Body of pancreas (tissue), 4 donors: ENCODE measurements around the gene MAN2A1.

Source experiments
- POLR2A ChIP-seq, 3 donors: fragments of 450-650 bp; IDR thresholded peaks; one replicate each; pipeline ENCODE4 v1.6.1; 2016; ENCODE audit warnings: antibody characterized with exemption in 3 of 3, mild to moderate bottlenecking in 2 of 3
- TF ChIP-seq, protein P1 (sequence below), 7 experiments: fragments of 450-650 bp in 4 of 7; fragments of 200-600 bp in 3 of 7; sonication (generic) in 3 of 7; IDR thresholded peaks; one replicate each; pipeline ENCODE4 v1.5.1; 2016 to 2019; ENCODE audit warnings: antibody characterized with exemption in 7 of 7

DNA sequence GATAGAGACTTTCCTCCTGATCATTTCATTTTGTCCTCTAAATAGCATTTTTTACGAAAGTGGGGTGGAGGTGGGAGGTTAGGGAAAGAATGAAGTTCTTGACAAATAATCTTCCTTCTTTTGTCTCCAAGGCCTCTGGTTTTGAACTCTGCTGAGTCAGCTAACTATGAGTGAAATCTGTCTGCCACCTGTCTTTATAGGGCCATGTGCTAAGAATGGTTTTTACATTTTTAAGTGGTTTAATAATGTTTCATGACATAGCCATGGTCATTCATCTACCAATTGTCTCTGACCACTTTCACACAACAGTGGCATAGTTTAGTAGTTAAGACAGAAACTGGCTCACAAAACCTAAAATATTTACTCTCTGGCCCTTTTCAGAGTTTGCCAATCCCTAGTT, 7.6 kb downstream of the MAN2A1 start:
- TF ChIP-seq, protein P1, sequence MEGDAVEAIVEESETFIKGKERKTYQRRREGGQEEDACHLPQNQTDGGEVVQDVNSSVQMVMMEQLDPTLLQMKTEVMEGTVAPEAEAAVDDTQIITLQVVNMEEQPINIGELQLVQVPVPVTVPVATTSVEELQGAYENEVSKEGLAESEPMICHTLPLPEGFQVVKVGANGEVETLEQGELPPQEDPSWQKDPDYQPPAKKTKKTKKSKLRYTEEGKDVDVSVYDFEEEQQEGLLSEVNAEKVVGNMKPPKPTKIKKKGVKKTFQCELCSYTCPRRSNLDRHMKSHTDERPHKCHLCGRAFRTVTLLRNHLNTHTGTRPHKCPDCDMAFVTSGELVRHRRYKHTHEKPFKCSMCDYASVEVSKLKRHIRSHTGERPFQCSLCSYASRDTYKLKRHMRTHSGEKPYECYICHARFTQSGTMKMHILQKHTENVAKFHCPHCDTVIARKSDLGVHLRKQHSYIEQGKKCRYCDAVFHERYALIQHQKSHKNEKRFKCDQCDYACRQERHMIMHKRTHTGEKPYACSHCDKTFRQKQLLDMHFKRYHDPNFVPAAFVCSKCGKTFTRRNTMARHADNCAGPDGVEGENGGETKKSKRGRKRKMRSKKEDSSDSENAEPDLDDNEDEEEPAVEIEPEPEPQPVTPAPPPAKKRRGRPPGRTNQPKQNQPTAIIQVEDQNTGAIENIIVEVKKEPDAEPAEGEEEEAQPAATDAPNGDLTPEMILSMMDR (IDR thresholded peaks at IDR 0.05): no peak
- no peak for TF ChIP-seq POLR2A (IDR thresholded peaks at IDR 0.05)
